Measurements from ENCODE around the gene C17orf107. TPM values are rescaled to one million over a fixed set of nuclear protein-coding genes. Genes with fewer than 3 reads are reported as not detected.

The C17orf107 gene
- total RNA-seq, 1 experiment from 2014 or later = 3.6 TPM

DNA sequence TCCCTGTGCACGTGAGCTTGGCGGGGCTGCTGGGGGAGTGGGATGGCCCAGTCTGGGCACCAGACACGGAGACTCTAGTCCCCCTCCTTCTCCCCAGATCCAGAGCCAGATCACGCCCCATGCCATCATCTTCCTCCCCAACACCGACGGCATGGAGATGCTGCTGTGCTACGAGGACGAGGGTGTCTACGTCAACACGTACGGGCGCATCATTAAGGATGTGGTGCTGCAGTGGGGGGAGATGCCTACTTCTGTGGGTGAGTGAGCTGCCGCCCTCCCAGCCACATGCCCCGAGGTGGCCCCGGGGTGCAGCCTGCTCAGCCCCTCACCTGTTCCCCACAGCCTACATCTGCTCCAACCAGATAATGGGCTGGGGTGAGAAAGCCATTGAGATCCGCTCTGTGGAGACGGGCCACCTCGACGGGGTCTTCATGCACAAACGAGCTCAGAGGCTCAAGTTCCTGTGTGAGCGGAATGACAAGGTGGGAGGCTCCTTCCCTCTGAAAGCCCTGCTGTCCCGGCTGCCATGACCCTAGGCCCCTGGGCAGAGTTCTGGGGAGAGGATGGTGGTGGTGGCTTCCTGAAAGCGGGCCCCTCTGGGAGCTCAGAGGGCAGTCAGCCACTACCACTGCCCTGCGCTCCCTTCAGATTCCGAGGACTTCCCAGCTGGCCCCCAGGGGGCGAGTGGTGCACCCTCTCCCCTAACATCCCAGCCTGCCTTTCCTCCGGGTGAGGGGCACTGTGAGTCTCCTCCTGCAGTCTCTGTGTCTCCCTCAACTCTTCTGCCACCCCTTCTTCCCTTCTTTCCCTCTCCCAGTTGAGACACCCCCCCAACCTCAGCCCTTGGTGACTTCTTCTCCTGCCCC lies 2.8 kb upstream of the C17orf107 start:
- no peaks in the 10 kb centered on the region for H3K27me3 Mint-ChIP-seq (ENCODE audit: insufficient read depth, unreplicated experiment)
- no TSS peak for BruUV-seq (replicated peaks)
- no peak overlapping the region for H3K4me3 Mint-ChIP-seq (ENCODE audit: unreplicated experiment)
- intact Hi-C loops (cut with micrococcal nuclease) = no loop called here
- ChIA-PET POLR2A (interaction anchor here (1.5 kb wide), 1 partner anchor 106 kb away, joined by 5 read pairs; no protein-coding TSS in a partner anchor), CTCF (interaction anchor here (0.6 to 1.1 kb wide), 2 partner anchors 109 to 160 kb away, joined by 3 read pairs; no protein-coding TSS in a partner anchor)
- no peaks in the 10 kb centered on the region for H3K4me1 Mint-ChIP-seq (ENCODE audit: insufficient read depth, unreplicated experiment)
- no peaks in the 10 kb centered on the region for H3K9me3 Mint-ChIP-seq (ENCODE audit: unreplicated experiment)
- H3K27ac Mint-ChIP-seq (ENCODE audit: low read depth, unreplicated experiment) = no peak overlapping the region
- TF ChIP-seq, protein P1, sequence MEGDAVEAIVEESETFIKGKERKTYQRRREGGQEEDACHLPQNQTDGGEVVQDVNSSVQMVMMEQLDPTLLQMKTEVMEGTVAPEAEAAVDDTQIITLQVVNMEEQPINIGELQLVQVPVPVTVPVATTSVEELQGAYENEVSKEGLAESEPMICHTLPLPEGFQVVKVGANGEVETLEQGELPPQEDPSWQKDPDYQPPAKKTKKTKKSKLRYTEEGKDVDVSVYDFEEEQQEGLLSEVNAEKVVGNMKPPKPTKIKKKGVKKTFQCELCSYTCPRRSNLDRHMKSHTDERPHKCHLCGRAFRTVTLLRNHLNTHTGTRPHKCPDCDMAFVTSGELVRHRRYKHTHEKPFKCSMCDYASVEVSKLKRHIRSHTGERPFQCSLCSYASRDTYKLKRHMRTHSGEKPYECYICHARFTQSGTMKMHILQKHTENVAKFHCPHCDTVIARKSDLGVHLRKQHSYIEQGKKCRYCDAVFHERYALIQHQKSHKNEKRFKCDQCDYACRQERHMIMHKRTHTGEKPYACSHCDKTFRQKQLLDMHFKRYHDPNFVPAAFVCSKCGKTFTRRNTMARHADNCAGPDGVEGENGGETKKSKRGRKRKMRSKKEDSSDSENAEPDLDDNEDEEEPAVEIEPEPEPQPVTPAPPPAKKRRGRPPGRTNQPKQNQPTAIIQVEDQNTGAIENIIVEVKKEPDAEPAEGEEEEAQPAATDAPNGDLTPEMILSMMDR (IDR thresholded peaks at IDR 0.05; ENCODE audit: unreplicated experiment) = no peak
- peaks cover 65% of the 10 kb centered on the region for H3K36me3 Mint-ChIP-seq (ENCODE audit: insufficient read depth, unreplicated experiment)
- DNase-seq (ENCODE audit: unreplicated experiment) = no peak

DNA sequence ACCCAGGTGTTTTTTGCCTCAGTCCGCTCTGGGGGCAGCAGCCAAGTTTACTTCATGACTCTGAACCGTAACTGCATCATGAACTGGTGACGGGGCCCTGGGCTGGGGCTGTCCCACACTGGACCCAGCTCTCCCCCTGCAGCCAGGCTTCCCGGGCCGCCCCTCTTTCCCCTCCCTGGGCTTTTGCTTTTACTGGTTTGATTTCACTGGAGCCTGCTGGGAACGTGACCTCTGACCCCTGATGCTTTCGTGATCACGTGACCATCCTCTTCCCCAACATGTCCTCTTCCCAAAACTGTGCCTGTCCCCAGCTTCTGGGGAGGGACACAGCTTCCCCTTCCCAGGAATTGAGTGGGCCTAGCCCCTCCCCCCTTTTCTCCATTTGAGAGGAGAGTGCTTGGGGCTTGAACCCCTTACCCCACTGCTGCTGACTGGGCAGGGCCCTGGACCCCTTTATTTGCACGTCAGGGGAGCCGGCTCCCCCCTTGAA lies 2.1 kb upstream of the C17orf107 start:
- Mint-ChIP-seq H3K4me3 (ENCODE audit: unreplicated experiment) (no peak overlapping the region), H3K27me3 (ENCODE audit: insufficient read depth, unreplicated experiment) (no peaks in the 10 kb centered on the region), H3K4me1 (ENCODE audit: insufficient read depth, unreplicated experiment) (peaks cover 2% of the 10 kb centered on the region), H3K36me3 (ENCODE audit: insufficient read depth, unreplicated experiment) (peaks cover 58% of the 10 kb centered on the region), H3K9me3 (ENCODE audit: unreplicated experiment) (no peaks in the 10 kb centered on the region), H3K27ac (ENCODE audit: low read depth, unreplicated experiment) (no peak overlapping the region)
- CTCF ChIA-PET = interaction anchor here (0.6 to 1.1 kb wide), 2 partner anchors 109 to 159 kb away, joined by 3 read pairs; no protein-coding TSS in a partner anchor
- POLR2A ChIA-PET = interaction anchor here (0.6 to 1.5 kb wide), 2 partner anchors 73 to 107 kb away, joined by 3 to 5 read pairs; no protein-coding TSS in a partner anchor
- TF ChIP-seq, protein P1 (IDR thresholded peaks at IDR 0.05; ENCODE audit: unreplicated experiment) = no peak
- BruUV-seq (replicated peaks) = no TSS peak
- intact Hi-C loops (cut with micrococcal nuclease) = no loop called here
- no peak for DNase-seq (ENCODE audit: unreplicated experiment)

- no peak for DNase-seq (ENCODE audit: unreplicated experiment)
- no peak overlapping the region for H3K4me3 Mint-ChIP-seq (ENCODE audit: unreplicated experiment)
- H3K9me3 Mint-ChIP-seq (ENCODE audit: unreplicated experiment) = no peaks in the 10 kb centered on the region
- TF ChIP-seq, protein P1 (IDR thresholded peaks at IDR 0.05; ENCODE audit: unreplicated experiment) = no peak
- ChIA-PET CTCF (interaction anchor here (0.6 kb wide), 1 partner anchor 105 kb away, joined by 3 read pairs; no protein-coding TSS in a partner anchor), POLR2A (interaction anchor here (0.6 kb wide), 1 partner anchor 74 kb away, joined by 3 read pairs; no protein-coding TSS in a partner anchor)
- peaks cover 58% of the 10 kb centered on the region for H3K36me3 Mint-ChIP-seq (ENCODE audit: insufficient read depth, unreplicated experiment)
- BruUV-seq (replicated peaks) = no TSS peak
- intact Hi-C loops (cut with micrococcal nuclease) = no loop called here
- H3K27me3 Mint-ChIP-seq (ENCODE audit: insufficient read depth, unreplicated experiment) = no peaks in the 10 kb centered on the region
- H3K4me1 Mint-ChIP-seq (ENCODE audit: insufficient read depth, unreplicated experiment) = peaks cover 7% of the 10 kb centered on the region
- H3K27ac Mint-ChIP-seq (ENCODE audit: low read depth, unreplicated experiment) = no peak overlapping the region
These were observed 1.6 kb upstream of the C17orf107 start for GRCh38 chr17:4897785-4898184.

DNA sequence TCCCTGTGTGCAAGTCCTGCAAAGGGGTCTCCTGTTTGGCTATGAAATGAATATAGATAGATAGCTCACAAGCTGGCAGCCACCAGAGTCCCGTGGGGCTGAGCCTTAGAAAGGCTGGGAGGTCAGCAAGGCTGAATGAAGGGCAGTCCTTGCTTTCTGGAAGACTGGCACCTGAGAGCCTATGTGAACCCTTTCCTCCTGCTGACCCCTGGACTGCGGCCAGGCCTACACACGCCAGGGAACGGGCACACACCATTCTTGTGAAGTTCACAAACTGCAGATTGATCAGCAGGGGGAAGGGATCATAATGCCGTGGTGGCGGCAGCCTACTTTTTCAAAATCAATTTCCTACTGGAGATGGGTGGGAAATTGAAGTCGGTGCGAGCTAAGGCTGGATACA lies 985 bp upstream of the C17orf107 start:
- no peak overlapping the region for H3K4me3 Mint-ChIP-seq (ENCODE audit: unreplicated experiment)
- BruUV-seq (replicated peaks) = no TSS peak
- H3K9me3 Mint-ChIP-seq (ENCODE audit: unreplicated experiment) = no peaks in the 10 kb centered on the region
- DNase-seq (ENCODE audit: unreplicated experiment) = no peak
- peaks cover 13% of the 10 kb centered on the region for H3K4me1 Mint-ChIP-seq (ENCODE audit: insufficient read depth, unreplicated experiment)
- no peak overlapping the region for H3K27ac Mint-ChIP-seq (ENCODE audit: low read depth, unreplicated experiment)
- intact Hi-C loops (cut with micrococcal nuclease) = no loop called here
- H3K36me3 Mint-ChIP-seq (ENCODE audit: insufficient read depth, unreplicated experiment) = peaks cover 61% of the 10 kb centered on the region
- H3K27me3 Mint-ChIP-seq (ENCODE audit: insufficient read depth, unreplicated experiment) = no peaks in the 10 kb centered on the region
- CTCF ChIA-PET = interaction anchor here (0.6 to 1.0 kb wide), 3 partner anchors 10 to 106 kb away, joined by 3 to 5 read pairs (median 3); no protein-coding TSS in a partner anchor
- TF ChIP-seq, protein P1 (IDR thresholded peaks at IDR 0.05; ENCODE audit: unreplicated experiment) = no peak
- POLR2A ChIA-PET = interaction anchor here (0.7 to 1.1 kb wide), 2 partner anchors 48 to 102 kb away, joined by 3 read pairs; partner anchors contain the start of gene PSMB6

Measured in MCF 10A (cell line).